GDM1 (cell line): Measurements from ENCODE around the gene CSNK1E.

ENCODE experiments used
- DNase-seq: peaks from one replicate; lab custom pipeline; 2025; lab: John Stamatoyannopoulos, UW

CSNK1E gene

DNA sequence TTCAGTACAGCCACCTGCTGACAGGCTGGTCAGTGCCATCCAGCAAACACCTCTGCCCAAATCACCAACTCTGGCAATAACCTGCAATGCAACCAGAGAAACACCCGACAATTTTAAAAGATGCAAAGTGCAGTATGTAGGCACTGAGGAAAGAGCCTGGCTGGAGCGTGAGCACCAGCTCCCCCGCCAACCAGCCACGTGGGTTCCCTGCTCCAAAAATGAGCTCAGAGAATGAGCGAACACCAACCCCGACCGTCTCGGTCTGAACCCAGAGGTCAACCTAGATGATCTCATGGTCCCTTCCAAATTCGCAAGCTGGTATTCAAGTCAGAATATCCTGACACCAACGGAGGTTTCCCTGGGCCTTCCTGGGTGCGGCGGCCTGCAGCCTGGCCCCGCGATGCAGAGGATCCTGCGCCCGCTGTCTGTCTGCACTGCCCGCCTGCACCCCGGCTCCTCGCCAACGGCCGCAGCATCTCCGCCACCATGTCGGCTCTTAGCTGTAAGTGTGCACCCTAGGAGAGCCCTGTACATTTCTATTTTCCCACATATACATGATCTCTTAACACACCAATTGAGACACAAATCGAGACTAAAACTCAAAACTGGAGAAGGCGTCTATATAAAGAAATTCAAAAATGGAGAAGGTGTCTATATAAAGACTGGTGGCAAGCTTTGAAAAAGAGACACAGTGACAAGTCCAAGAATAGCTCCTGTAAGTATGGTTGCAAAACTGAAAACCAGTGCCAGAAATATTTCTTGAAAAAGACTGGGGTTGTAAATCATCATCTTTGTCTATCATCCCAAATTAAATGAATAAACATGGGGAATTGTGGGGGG is 67.2 kb downstream of the CSNK1E start:
- no peak for DNase-seq

DNA sequence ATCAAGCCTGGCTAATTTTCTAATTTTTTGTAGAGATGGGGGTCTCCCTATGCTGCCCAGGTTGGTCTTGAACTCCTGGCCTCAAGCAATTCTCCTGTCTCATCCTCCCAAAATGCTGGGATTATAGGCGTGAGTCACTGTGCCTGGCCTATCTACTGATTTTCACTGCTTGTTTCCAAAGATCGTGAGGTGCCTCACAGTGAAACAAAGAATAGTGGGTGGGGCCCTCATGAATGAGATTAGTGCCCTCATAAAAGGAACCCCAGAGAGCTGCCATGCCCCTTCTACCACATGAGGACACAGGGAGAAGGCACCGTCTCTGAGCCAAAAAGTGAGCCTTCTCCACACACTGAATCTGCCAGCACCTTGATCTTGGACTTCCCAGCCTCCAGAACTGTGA is 67.9 kb downstream of the CSNK1E start:
- no peak for DNase-seq

DNA sequence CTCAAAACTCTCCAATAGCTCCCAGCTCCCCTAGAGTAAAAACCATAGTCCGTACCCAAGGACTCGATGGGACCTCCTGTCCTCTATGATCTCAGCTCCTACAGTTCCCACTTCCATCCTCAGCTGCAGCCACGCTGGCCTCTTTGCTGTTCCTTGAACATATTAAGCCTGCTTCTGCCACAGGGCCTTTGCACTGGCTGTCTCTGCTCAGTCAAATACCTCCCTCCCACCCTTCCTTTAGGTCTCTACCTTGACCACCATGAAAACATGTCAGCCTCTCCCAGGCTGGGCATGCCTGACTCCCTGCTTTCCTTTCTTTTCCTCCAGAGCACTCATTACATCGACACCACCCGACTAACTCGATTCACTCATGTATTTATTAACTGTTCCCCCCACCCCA is 69.0 kb downstream of the CSNK1E start:
- DNase-seq, result no peak

DNA sequence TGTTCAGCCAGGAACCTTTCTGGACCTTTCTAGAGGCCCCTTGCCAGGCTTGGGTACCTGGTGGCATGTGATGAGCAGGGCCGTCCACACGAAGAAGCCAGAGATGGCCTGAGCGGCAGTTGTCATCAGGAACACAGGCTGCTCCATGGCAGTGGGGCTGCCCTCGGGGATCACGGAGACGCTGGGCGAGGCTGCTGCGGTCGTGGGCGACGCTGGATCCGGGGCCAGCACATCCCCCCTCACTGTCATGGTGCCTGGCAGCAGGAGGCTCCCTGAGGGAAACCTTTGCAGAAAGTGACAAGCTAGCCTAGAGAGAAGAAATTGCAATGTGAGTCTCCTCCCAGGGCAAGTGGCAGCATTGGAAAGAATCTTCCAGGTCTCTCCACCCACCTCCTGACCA is 69.5 kb downstream of the CSNK1E start:
- DNase-seq, result no peak

DNA sequence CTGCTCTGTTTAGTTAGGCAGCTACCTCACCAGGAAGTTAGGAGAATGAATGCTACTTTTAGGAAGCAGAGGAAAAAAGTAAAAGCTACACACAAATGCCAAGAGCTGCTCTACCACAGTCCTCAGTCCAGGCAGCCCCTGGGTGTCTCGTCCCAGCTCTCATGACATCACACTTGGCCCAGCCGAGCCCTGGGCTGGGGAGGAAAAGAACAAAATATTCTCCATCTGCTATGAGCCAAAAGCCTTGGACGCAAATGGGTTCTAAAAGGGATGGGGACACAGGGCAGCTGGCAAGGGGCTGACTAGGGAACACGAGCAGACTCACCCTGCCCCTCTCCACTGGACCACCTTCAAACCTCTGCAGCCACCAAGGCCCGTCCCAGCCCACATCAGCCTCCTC is 70.5 kb downstream of the CSNK1E start:
- no peak for DNase-seq

- no peak for DNase-seq
Observed at GRCh38 chr22:38246046-38246658, 71.1 kb downstream of the CSNK1E start.

GRCh38 chr22:38244106-38244505 is 73.1 kb downstream of the CSNK1E start:
- DNase-seq, result no peak

DNA sequence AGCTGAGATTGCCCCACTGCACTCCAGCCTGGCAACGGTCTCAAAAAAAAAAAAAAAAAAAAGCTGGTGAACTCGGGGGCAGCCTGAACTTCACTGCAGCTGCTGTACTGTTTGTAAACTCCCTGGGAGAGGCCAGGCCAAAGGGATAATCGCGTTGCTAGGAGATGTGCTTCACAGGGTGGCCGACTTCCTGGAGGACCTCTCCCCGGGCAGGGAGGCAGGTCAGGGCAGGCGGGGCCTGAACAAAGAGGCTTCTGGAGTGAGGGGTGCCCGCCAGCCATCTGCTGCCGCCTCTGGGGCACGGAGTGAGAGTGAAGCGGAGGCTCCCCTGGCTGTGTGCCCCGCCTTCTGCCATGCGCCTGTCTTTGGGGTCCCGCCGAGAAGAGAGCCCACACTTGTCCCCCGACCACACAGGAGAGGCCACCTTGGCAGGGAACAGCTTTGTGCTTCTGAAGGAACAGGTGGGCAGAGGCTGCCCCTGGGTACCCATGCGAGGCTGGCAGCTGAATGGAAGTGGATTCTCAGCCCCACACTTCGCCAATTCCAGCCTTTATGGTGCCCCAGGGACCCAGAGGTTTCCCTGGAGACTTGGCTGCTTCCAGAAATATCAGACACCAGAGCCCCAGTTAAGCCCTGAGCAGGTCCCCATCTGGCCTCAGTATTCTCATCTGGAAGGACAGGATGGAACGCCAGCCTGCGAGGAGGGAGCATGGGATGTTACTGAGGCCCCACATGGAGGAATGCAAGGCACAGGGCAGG is 74.0 kb downstream of the CSNK1E start:
- DNase-seq, result no peak

GRCh38 chr22:38240734-38241252 is 76.4 kb downstream of the CSNK1E start:
- DNase-seq, result no peak
